Motor neuron (in vitro differentiated cells): Measurements from ENCODE around the gene PAPOLG. TPM values are rescaled to one million over a fixed set of nuclear protein-coding genes. Genes with fewer than 3 reads are reported as not detected.
A peak's percentile ranks its signal among the peaks of the same experiment; 100 is the strongest.

Experiments used
- ATAC-seq, 8 experiments: fragments of 200-7000 bp; cut with Tn5 transposase; replicated peaks in 6 of 8; 2 replicates each; pipeline ENCODE4 v1.8.0; 2021; ENCODE audit warnings: mild to moderate bottlenecking in 8 of 8, moderate library complexity in 8 of 8
- H3K27ac ChIP-seq, 2 donors: fragments of 250-450 bp; sonication (Bioruptor Pico); 2 replicates each; pipeline ENCODE4 v1.9.0; 2021; ENCODE audit warnings: antibody characterized with exemption in 2 of 2, mild to moderate bottlenecking in 2 of 2, moderate library complexity in 1 of 2
- H3K4me1 ChIP-seq, 2 donors: fragments of 250-450 bp; sonication (Bioruptor Pico); replicated peaks in 1 of 2; 2 replicates each; pipeline ENCODE4 v1.6.1; 2021; ENCODE audit warnings: antibody characterized with exemption in 2 of 2, mild to moderate bottlenecking in 2 of 2, moderate library complexity in 1 of 2
- H3K4me3 ChIP-seq, 5 donors: fragments of 250-450 bp; sonication (Bioruptor Pico); 2 replicates each; pipeline ENCODE4 v1.9.0; 2021; ENCODE audit warnings: antibody characterized with exemption in 5 of 5, mild to moderate bottlenecking in 5 of 5, moderate library complexity in 4 of 5
- WGBS, 10 experiments: fragments of 450-650 bp; shearing (Covaris generic); methylation state at CpG; one replicate each; pipeline ENCODE4 v1.0.0; 2022; 5-methylcytosine and 5-hydroxymethylcytosine counted together
- in situ Hi-C, 9 experiments: fragments of 400-800 bp; cut with MboI; loops; one replicate each; pipeline ENCODE4 v1.15.0; 2021; ENCODE audit warnings: low sequenced_read_pairs in 9 of 9, low pct_unique_long_range_greater_than_20kb in 2 of 9; ENCODE audit not compliant: unreplicated experiment in 9 of 9
- total RNA-seq, 8 experiments: library from RNA; unstranded; fragments of 300-600 nt; gene quantifications; 2 replicates each; pipeline versions ENCODE4 v1.2.3 to v1.2.4, GENCODE V29; 2022

Gene PAPOLG
- total RNA-seq, result 10 to 100 TPM in 7 of 8 experiments, 1 to 10 TPM in 1; 7.3 to 23.9 (median 20.2) TPM

GRCh38 chr2:60756097-60757087, at the start of gene PAPOLG:
PAPOLG (plus strand) TSS chr2:60756268; CDS start chr2:60756479, 211 bp downstream.
- WGBS, 10 experiments, result 0% methylated on average over 2 to 5 of the region's 58 CpGs; no CpG with 5 or more reads in 6 of the 10 experiments
- in situ Hi-C loops, result loop anchor here in 1 of 9 experiments (25.0 kb wide), 1 partner anchor 256 kb away; the partner anchor contains the start of genes PEX13 and PUS10
- peak within 1 kb of the TSS; percentile 90 to 92 for H3K27ac ChIP-seq
- peaks cover 4 to 12% of the 10 kb centered on the region in 2 donors for H3K4me1 ChIP-seq
- peak; percentile 88 to 94 (median 92) for ATAC-seq
- peak within 1 kb of the TSS; percentile 76 to 92 (median 81) for H3K4me3 ChIP-seq

- Histone ChIP-seq H3K27ac (no peak overlapping the region), H3K4me1 (no peaks in the 10 kb centered on the region), H3K4me3 (no peak overlapping the region)
- ATAC-seq, result peak in 4 of 8 experiments; percentile 26 to 72 (median 56)
- in situ Hi-C loops, result loop anchor here in 6 of 9 experiments (10.0 to 25.0 kb wide), 2 partner anchors 279 to 287 kb away; no protein-coding TSS in a partner anchor
- WGBS, 10 experiments, result 19 to 71% (median 52%) methylated on average over 1 to 8 of the region's 11 CpGs; no CpG with 5 or more reads in 4 of the 10 experiments
Measured at GRCh38 chr2:60707750-60708371, 48.2 kb upstream of the PAPOLG start.

GRCh38 chr2:60708630-60709320, 47.3 kb upstream of the PAPOLG start:
- WGBS, 10 experiments, result 79 to 100% (median 90%) methylated on average over 1 to 5 of the region's 7 CpGs; no CpG with 5 or more reads in 1 of the 10 experiments
- Histone ChIP-seq H3K4me1 (no peaks in the 10 kb centered on the region), H3K27ac (no peak overlapping the region), H3K4me3 (no peak overlapping the region)
- in situ Hi-C loops, result loop anchor here in 6 of 9 experiments (10.0 to 25.0 kb wide), 2 partner anchors 279 to 286 kb away; no protein-coding TSS in a partner anchor
- ATAC-seq, result no peak

- no peak overlapping the region for H3K27ac ChIP-seq
- H3K4me1 ChIP-seq, result no peaks in the 10 kb centered on the region
- 6 to 100% (median 80%) methylated on average over 1 to 4 of the region's 4 CpGs; no CpG with 5 or more reads in 3 of the 10 experiments for WGBS, 10 experiments
- no peak overlapping the region for H3K4me3 ChIP-seq
- in situ Hi-C loops, result loop anchor here in 5 of 9 experiments (25.0 kb wide), 1 partner anchor 277 kb away; no protein-coding TSS in a partner anchor
- ATAC-seq, result peak in 3 of 8 experiments; percentile 19 to 94 (median 71)
Measured at GRCh38 chr2:60710707-60711106, 45.4 kb upstream of the PAPOLG start.

- Histone ChIP-seq H3K27ac (no peak overlapping the region), H3K4me1 (no peaks in the 10 kb centered on the region), H3K4me3 (no peak overlapping the region)
- in situ Hi-C loops, result loop anchor here in 5 of 9 experiments (25.0 kb wide), 1 partner anchor 272 kb away; no protein-coding TSS in a partner anchor
- no peak for ATAC-seq
- WGBS, 10 experiments, result 60 to 100% (median 92%) methylated on average over 1 to 4 of the region's 4 CpGs; no CpG with 5 or more reads in 2 of the 10 experiments
Measured at GRCh38 chr2:60715561-60715960, 40.5 kb upstream of the PAPOLG start.

GRCh38 chr2:60717691-60718090, 38.4 kb upstream of the PAPOLG start:
- H3K4me3 ChIP-seq, result no peak overlapping the region
- in situ Hi-C loops, result loop anchor here in 5 of 9 experiments (25.0 kb wide), 1 partner anchor 270 kb away; no protein-coding TSS in a partner anchor
- no peak overlapping the region for H3K27ac ChIP-seq
- no peak for ATAC-seq
- H3K4me1 ChIP-seq, result no peaks in the 10 kb centered on the region
- 0 to 92% (median 73%) methylated on average over 1 to 4 of the region's 5 CpGs; no CpG with 5 or more reads in 1 of the 10 experiments for WGBS, 10 experiments

GRCh38 chr2:60719331-60719730, 36.7 kb upstream of the PAPOLG start:
- in situ Hi-C loops, result loop anchor here in 5 of 9 experiments (25.0 kb wide), 1 partner anchor 268 kb away; no protein-coding TSS in a partner anchor
- Histone ChIP-seq H3K4me3 (no peak overlapping the region), H3K27ac (no peak overlapping the region), H3K4me1 (no peaks in the 10 kb centered on the region)
- no peak for ATAC-seq
- WGBS, 10 experiments, result 65 to 100% (median 91%) methylated on average over 1 to 7 of the region's 7 CpGs

- WGBS, 10 experiments, result 49 to 86% (median 73%) methylated on average over 1 to 4 of the region's 4 CpGs
- no peaks in the 10 kb centered on the region for H3K4me1 ChIP-seq
- no peak overlapping the region for H3K4me3 ChIP-seq
- no peak for ATAC-seq
- no peak overlapping the region for H3K27ac ChIP-seq
- in situ Hi-C loops, result no loop called here
Measured at GRCh38 chr2:60725466-60725865, 30.6 kb upstream of the PAPOLG start.

- WGBS, 10 experiments, result 43 to 100% (median 92%) methylated on average over 1 to 5 of the region's 5 CpGs
- H3K4me3 ChIP-seq, result no peak overlapping the region
- H3K4me1 ChIP-seq, result no peaks in the 10 kb centered on the region
- ATAC-seq, result no peak
- in situ Hi-C loops, result no loop called here
- no peak overlapping the region for H3K27ac ChIP-seq
Measured at GRCh38 chr2:60728855-60729254, 27.2 kb upstream of the PAPOLG start.

GRCh38 chr2:60735496-60736250, 20.4 kb upstream of the PAPOLG start:
- WGBS, 10 experiments, result 0 to 29% (median 3%) methylated on average over 2 to 6 of the region's 46 CpGs; no CpG with 5 or more reads in 2 of the 10 experiments
- peak; percentile 37 to 86 (median 50) for ATAC-seq
- Histone ChIP-seq H3K4me3 (peak overlapping the region; percentile 18 to 35 (median 29)), H3K4me1 (no peaks in the 10 kb centered on the region), H3K27ac (no peak overlapping the region)
- in situ Hi-C loops, result no loop called here

- no peak overlapping the region for H3K27ac ChIP-seq
- no peak for ATAC-seq
- in situ Hi-C loops, result no loop called here
- WGBS, 10 experiments, result 0 to 100% (median 83%) methylated on average over 1 to 3 of the region's 3 CpGs; no CpG with 5 or more reads in 3 of the 10 experiments
- no peak overlapping the region for H3K4me3 ChIP-seq
- no peaks in the 10 kb centered on the region for H3K4me1 ChIP-seq
Measured at GRCh38 chr2:60738679-60739078, 17.4 kb upstream of the PAPOLG start.
